SK-N-SH (cell line): ENCODE measurements around the gene CIAO2A. TPM values are rescaled to one million over a fixed set of nuclear protein-coding genes. Genes with fewer than 3 reads are reported as not detected.

Experiments
- CTCF ChIA-PET: fragments of 300-600, 350-600 bp; formaldehyde crosslinking; extraction: SDS; loops from one replicate; lab custom pipeline; 2021; lab: Yijun Ruan, JAX
- POLR2A ChIA-PET: fragments of 350-600 bp; sonication (Branson Sonifier 250); formaldehyde crosslinking; extraction: SDS; loops from one replicate; lab custom pipeline; 2020; ENCODE audit warnings: antibody characterized with exemption, inconsistent platforms; lab: Yijun Ruan, JAX
- DNase-seq: peaks from one replicate; pipeline ENCODE4 v3.0.0; 2012
- H2AFZ ChIP-seq: fragments of 200-600 bp; sonication (generic); 2 replicates; pipeline ENCODE4 v1.8.1; 2016; ENCODE audit warnings: antibody characterized with exemption, mild to moderate bottlenecking, low read depth
- H3F3A ChIP-seq: fragments of 200-600 bp; sonication (generic); replicated peaks from 2 replicates; pipeline ENCODE3; 2016; ENCODE audit warnings: antibody characterized with exemption, mild to moderate bottlenecking; ENCODE audit not compliant: insufficient read depth
- H3K27ac ChIP-seq, 2 experiments: fragments of 200-500 bp in 1 of 2; fragments of 200-600 bp in 1 of 2; sonication (Bioruptor generic) in 1 of 2; sonication (generic), shearing (Covaris generic) in 1 of 2; 2 replicates each; pipeline versions ENCODE4 v1.5.1 to v1.6.1; 2014 to 2016; ENCODE audit warnings: low read depth in 2 of 2, inconsistent platforms in 1 of 2, low read length in 1 of 2, mild to moderate bottlenecking in 1 of 2, mixed read lengths in 1 of 2
- H3K27me3 ChIP-seq: fragments of 200-600 bp; sonication (generic), shearing (Covaris generic); 2 replicates; pipeline ENCODE4 v1.6.1; 2016; ENCODE audit warnings: mixed run types; ENCODE audit not compliant: insufficient read depth
- H3K36me3 ChIP-seq, 2 experiments: fragments of 200-500 bp in 1 of 2; fragments of 200-600 bp in 1 of 2; sonication (Bioruptor generic) in 1 of 2; sonication (generic) in 1 of 2; replicated peaks in 1 of 2; 2 replicates each; pipeline versions ENCODE3 to v1.5.1; 2014 to 2016; ENCODE audit warnings: low read length in 1 of 2, mild to moderate bottlenecking in 1 of 2; ENCODE audit not compliant: insufficient read depth in 2 of 2, control insufficient read depth in 1 of 2
- H3K4me1 ChIP-seq, 2 experiments: fragments of 200-500 bp in 1 of 2; fragments of 200-600 bp in 1 of 2; sonication (Bioruptor generic) in 1 of 2; sonication (generic), shearing (Covaris generic) in 1 of 2; 2 replicates each; pipeline versions ENCODE4 v1.5.1 to v1.6.1; 2014 to 2016; ENCODE audit warnings: low read depth in 1 of 2, low read length in 1 of 2, mixed run types in 1 of 2; ENCODE audit not compliant: insufficient read depth in 2 of 2, control insufficient read depth in 1 of 2
- H3K4me2 ChIP-seq: fragments of 200-600 bp; sonication (generic), shearing (Covaris generic); 2 replicates; pipeline ENCODE4 v1.6.1; 2017; ENCODE audit warnings: mixed run types
- H3K4me3 ChIP-seq, 2 experiments: fragments of 200-500 bp in 1 of 2; fragments of 200-600 bp in 1 of 2; sonication (Bioruptor generic) in 1 of 2; sonication (generic), shearing (Covaris generic) in 1 of 2; 2 replicates each; pipeline versions ENCODE4 v1.5.1 to v1.8.1; 2014 to 2016; ENCODE audit warnings: low read depth in 2 of 2, inconsistent platforms in 1 of 2, low read length in 1 of 2, mild to moderate bottlenecking in 1 of 2, mixed read lengths in 1 of 2, moderate library complexity in 1 of 2
- H3K79me2 ChIP-seq: fragments of 200-600 bp; sonication (generic); 2 replicates; pipeline ENCODE4 v1.8.1; 2017; ENCODE audit warnings: mild to moderate bottlenecking; ENCODE audit not compliant: insufficient read depth
- H3K9ac ChIP-seq: fragments of 200-600 bp; sonication (generic); 2 replicates; pipeline ENCODE4 v1.6.1; 2017; ENCODE audit warnings: mixed run types
- H3K9me2 ChIP-seq: fragments of 200-600 bp; sonication (generic); 2 replicates; pipeline ENCODE4 v1.6.1; 2017; ENCODE audit warnings: mixed run types
- H3K9me3 ChIP-seq: fragments of 200-600 bp; sonication (generic); 2 replicates; pipeline ENCODE4 v1.6.1; 2017; ENCODE audit warnings: mixed run types, mild to moderate bottlenecking, moderate library complexity
- H4K20me1 ChIP-seq: fragments of 200-600 bp; sonication (generic); 2 replicates; pipeline ENCODE4 v1.6.1; 2017; ENCODE audit warnings: mild to moderate bottlenecking, mixed run types; ENCODE audit not compliant: insufficient read depth
- CHD2 ChIP-seq: fragments of 150-350 bp; IDR thresholded peaks from 2 replicates; pipeline ENCODE4 v1.6.1; 2018; ENCODE audit warnings: low read length; ENCODE audit not compliant: partially characterized antibody
- ELF1 ChIP-seq: IDR thresholded peaks from 2 replicates; pipeline ENCODE4 v1.4.0; 2012
- EP300 ChIP-seq, 2 experiments: IDR thresholded peaks; 2 replicates each; pipeline versions ENCODE4 v1.4.0 to v1.6.1; 2012; ENCODE audit warnings: borderline replicate concordance in 1 of 2, low read depth in 1 of 2, low read length in 1 of 2
- FOXJ3 ChIP-seq: sonication (generic); formaldehyde crosslinking; IDR thresholded peaks from 2 replicates; pipeline ENCODE4 v1.5.1; 2020; ENCODE audit warnings: mild to moderate bottlenecking, missing genetic modification reagents
- FOXM1 ChIP-seq: IDR thresholded peaks from 2 replicates; pipeline ENCODE4 v1.4.0; 2012; ENCODE audit warnings: low read depth, mild to moderate bottlenecking
- GABPA ChIP-seq: IDR thresholded peaks from 2 replicates; pipeline ENCODE4 v1.4.0; 2012; ENCODE audit warnings: low read depth, mild to moderate bottlenecking
- GATA2 ChIP-seq: sonication (generic); formaldehyde crosslinking; IDR thresholded peaks from 2 replicates; pipeline ENCODE4 v1.5.0; 2020; ENCODE audit warnings: mild to moderate bottlenecking, missing genetic modification reagents
- RAD21 ChIP-seq: IDR thresholded peaks from 2 replicates; pipeline ENCODE4 v1.6.1; 2012; ENCODE audit warnings: mild to moderate bottlenecking, low read length
- RFX5 ChIP-seq: IDR thresholded peaks from 2 replicates; pipeline ENCODE4 v1.6.1; 2012; ENCODE audit warnings: mild to moderate bottlenecking, improper control_type of control experiment, low read length
- SIN3A ChIP-seq: IDR thresholded peaks from 2 replicates; pipeline ENCODE4 v1.6.1; 2012; ENCODE audit warnings: low read depth, mild to moderate bottlenecking, low read length, moderate library complexity, borderline replicate concordance
- SMC3 ChIP-seq: IDR thresholded peaks from 2 replicates; pipeline ENCODE4 v1.6.1; 2012; ENCODE audit warnings: low read depth, low read length, improper control_type of control experiment
- TAF1 ChIP-seq: IDR thresholded peaks from 2 replicates; pipeline ENCODE4 v1.6.1; 2012; ENCODE audit warnings: low read depth, mild to moderate bottlenecking, low read length, moderate library complexity, borderline replicate concordance
- TCF12 ChIP-seq: IDR thresholded peaks from 2 replicates; pipeline ENCODE4 v1.4.0; 2012
- WGBS: methylation state at CpG from one replicate; pipeline ENCODE4 v1.1.6; 2017; ENCODE audit warnings: low lambda C conversion rate; 5-methylcytosine and 5-hydroxymethylcytosine counted together
- polyA plus RNA-seq, 3 experiments: library from polyadenylated mRNA; depleted of rRNA; stranded (reverse); fragments of >200 nt; gene quantifications; 2 replicates each; pipeline ENCODE4 v1.2.3, GENCODE V29; 2012
- TF ChIP-seq, protein P1 (sequence below): IDR thresholded peaks from 2 replicates; pipeline ENCODE4 v1.6.1; 2012; ENCODE audit warnings: mild to moderate bottlenecking, low read depth, low read length, moderate library complexity
- TF ChIP-seq, protein P2 (sequence below): fragments of 150-350 bp; IDR thresholded peaks from 2 replicates; pipeline ENCODE4 v1.6.1; 2017; ENCODE audit warnings: antibody characterized with exemption, low read length, low read depth, borderline replicate concordance
- TF ChIP-seq, protein P3 (sequence below): IDR thresholded peaks from 2 replicates; pipeline ENCODE4 v1.4.0; 2012; ENCODE audit warnings: low read depth
- TF ChIP-seq, protein P4 (sequence below): fragments of 200-600 bp; sonication (generic); IDR thresholded peaks from 2 replicates; pipeline ENCODE4 v1.6.1; 2017; ENCODE audit warnings: antibody characterized with exemption, mild to moderate bottlenecking, moderate library complexity
- TF ChIP-seq, protein P5 (sequence below): IDR thresholded peaks from 2 replicates; pipeline ENCODE4 v1.4.0; 2012; ENCODE audit warnings: low read depth, borderline replicate concordance
- TF ChIP-seq, protein P6 (sequence below): IDR thresholded peaks from 2 replicates; pipeline ENCODE4; 2012

Gene CIAO2A
- polyA plus RNA-seq, 1 of the 3 experiments (the other 2 are of a cell fraction), result 65.3 TPM

DNA sequence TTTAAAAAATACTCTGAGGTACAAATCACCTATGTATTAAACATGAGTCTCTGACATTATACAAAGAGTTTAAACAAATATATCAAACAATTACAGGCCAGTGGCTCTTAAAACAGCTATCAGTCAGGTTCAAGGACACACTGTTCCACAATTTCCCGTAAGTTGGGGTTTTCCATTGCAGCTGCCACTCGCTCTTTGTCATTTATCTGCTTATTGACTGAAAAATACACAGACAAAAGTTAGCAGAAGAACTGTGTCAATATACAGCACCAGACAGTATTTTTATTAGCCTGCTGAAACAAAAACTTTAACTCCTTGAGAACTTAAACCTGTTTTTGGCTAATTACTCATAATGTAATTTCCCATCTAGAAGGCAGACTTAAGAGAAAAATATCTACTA lies 20.8 kb downstream of the CIAO2A start (continued):
- TF ChIP-seq, protein P1, sequence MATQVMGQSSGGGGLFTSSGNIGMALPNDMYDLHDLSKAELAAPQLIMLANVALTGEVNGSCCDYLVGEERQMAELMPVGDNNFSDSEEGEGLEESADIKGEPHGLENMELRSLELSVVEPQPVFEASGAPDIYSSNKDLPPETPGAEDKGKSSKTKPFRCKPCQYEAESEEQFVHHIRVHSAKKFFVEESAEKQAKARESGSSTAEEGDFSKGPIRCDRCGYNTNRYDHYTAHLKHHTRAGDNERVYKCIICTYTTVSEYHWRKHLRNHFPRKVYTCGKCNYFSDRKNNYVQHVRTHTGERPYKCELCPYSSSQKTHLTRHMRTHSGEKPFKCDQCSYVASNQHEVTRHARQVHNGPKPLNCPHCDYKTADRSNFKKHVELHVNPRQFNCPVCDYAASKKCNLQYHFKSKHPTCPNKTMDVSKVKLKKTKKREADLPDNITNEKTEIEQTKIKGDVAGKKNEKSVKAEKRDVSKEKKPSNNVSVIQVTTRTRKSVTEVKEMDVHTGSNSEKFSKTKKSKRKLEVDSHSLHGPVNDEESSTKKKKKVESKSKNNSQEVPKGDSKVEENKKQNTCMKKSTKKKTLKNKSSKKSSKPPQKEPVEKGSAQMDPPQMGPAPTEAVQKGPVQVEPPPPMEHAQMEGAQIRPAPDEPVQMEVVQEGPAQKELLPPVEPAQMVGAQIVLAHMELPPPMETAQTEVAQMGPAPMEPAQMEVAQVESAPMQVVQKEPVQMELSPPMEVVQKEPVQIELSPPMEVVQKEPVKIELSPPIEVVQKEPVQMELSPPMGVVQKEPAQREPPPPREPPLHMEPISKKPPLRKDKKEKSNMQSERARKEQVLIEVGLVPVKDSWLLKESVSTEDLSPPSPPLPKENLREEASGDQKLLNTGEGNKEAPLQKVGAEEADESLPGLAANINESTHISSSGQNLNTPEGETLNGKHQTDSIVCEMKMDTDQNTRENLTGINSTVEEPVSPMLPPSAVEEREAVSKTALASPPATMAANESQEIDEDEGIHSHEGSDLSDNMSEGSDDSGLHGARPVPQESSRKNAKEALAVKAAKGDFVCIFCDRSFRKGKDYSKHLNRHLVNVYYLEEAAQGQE, result no peak

DNA sequence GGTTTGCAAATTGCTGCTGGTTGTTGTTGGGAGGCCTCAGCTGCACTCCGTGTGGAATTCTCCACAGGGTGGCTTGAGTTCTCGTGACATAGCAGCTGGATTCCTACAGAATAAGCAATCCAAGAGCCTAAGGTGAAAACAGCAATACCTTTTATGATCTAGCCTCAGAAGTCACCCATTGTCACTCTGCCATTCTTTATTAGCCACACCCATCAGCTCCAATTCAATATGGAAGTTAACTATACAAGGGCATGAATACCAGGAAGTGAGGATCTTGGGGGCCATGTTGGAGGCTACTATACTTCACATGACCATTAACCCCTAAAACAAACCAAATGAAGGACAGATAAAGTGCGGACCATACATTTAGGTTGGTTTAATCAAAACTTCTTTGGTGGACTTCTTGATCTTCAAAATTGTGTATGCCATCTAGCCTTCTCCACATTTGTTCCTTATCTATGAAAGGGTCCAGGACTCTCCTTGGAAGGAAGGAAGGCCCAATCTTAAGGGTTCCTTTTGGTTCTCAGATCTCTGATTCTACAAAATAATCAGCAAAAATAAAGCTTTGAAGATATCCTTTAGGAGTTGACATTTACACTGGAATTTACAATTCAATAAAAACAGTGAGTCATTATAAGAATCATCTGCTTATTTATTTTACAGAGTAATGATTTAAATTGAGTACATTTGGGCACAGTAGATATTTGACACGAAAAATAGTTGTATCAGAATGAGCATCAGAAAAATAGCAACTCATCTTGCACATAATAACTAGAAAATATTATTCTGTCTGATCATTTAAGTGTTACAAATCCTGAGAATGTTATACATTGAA lies 21.5 kb downstream of the CIAO2A start:
- no peak overlapping the region for H3K4me3 ChIP-seq
- H3K27me3 ChIP-seq, result no peaks in the 10 kb centered on the region
- DNase-seq, result no peak
- H3F3A ChIP-seq, result peaks cover 37% of the 10 kb centered on the region
- H3K4me2 ChIP-seq, result peak overlapping the region; percentile 32; the same call in 1 of the 2 replicates
- no peak overlapping the region for H3K9ac ChIP-seq
- TF ChIP-seq, protein P2, sequence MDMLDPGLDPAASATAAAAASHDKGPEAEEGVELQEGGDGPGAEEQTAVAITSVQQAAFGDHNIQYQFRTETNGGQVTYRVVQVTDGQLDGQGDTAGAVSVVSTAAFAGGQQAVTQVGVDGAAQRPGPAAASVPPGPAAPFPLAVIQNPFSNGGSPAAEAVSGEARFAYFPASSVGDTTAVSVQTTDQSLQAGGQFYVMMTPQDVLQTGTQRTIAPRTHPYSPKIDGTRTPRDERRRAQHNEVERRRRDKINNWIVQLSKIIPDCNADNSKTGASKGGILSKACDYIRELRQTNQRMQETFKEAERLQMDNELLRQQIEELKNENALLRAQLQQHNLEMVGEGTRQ, result no peak
- TF ChIP-seq, protein P3, sequence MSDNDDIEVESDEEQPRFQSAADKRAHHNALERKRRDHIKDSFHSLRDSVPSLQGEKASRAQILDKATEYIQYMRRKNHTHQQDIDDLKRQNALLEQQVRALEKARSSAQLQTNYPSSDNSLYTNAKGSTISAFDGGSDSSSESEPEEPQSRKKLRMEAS, result no peak
- TF ChIP-seq TAF1, result no peak
- no peak for TF ChIP-seq RAD21
- no peak for TF ChIP-seq EP300 (IDR thresholded peaks at IDR 0.05; ENCODE audit: borderline replicate concordance in 1 of 2, low read depth in 1 of 2, low read length in 1 of 2)
- no peak for TF ChIP-seq CHD2
- TF ChIP-seq RFX5, result no peak
- TF ChIP-seq ELF1, result no peak
- TF ChIP-seq, protein P4, sequence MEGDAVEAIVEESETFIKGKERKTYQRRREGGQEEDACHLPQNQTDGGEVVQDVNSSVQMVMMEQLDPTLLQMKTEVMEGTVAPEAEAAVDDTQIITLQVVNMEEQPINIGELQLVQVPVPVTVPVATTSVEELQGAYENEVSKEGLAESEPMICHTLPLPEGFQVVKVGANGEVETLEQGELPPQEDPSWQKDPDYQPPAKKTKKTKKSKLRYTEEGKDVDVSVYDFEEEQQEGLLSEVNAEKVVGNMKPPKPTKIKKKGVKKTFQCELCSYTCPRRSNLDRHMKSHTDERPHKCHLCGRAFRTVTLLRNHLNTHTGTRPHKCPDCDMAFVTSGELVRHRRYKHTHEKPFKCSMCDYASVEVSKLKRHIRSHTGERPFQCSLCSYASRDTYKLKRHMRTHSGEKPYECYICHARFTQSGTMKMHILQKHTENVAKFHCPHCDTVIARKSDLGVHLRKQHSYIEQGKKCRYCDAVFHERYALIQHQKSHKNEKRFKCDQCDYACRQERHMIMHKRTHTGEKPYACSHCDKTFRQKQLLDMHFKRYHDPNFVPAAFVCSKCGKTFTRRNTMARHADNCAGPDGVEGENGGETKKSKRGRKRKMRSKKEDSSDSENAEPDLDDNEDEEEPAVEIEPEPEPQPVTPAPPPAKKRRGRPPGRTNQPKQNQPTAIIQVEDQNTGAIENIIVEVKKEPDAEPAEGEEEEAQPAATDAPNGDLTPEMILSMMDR, result no peak
- TF ChIP-seq, protein P5, sequence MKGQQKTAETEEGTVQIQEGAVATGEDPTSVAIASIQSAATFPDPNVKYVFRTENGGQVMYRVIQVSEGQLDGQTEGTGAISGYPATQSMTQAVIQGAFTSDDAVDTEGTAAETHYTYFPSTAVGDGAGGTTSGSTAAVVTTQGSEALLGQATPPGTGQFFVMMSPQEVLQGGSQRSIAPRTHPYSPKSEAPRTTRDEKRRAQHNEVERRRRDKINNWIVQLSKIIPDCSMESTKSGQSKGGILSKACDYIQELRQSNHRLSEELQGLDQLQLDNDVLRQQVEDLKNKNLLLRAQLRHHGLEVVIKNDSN, result no peak
- no peak for TF ChIP-seq TCF12
- TF ChIP-seq GABPA, result no peak
- TF ChIP-seq, protein P6, sequence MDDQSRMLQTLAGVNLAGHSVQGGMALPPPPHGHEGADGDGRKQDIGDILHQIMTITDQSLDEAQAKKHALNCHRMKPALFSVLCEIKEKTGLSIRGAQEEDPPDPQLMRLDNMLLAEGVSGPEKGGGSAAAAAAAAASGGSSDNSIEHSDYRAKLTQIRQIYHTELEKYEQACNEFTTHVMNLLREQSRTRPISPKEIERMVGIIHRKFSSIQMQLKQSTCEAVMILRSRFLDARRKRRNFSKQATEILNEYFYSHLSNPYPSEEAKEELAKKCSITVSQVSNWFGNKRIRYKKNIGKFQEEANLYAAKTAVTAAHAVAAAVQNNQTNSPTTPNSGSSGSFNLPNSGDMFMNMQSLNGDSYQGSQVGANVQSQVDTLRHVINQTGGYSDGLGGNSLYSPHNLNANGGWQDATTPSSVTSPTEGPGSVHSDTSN, result no peak
- no peak for TF ChIP-seq FOXJ3 (CRISPR knock-in tag)
- TF ChIP-seq SIN3A, result no peak
- TF ChIP-seq GATA2 (CRISPR knock-in tag), result no peak
- TF ChIP-seq SMC3, result no peak
- no peak for TF ChIP-seq FOXM1
- no peaks in the 10 kb centered on the region for H3K9me2 ChIP-seq
- H3K27ac ChIP-seq, result peak overlapping the region in 1 of 2 experiments; percentile 53; a peak in 2 of 4 replicates
- H3K79me2 ChIP-seq, result no peaks in the 10 kb centered on the region
- peaks cover 0 to 14% of the 10 kb centered on the region in 2 experiments; a peak in 2 of 4 replicates for H3K4me1 ChIP-seq
- ChIA-PET CTCF (interaction anchor here (0.8 to 7.4 kb wide), 7 partner anchors 11 to 459 kb away, joined by 3 to 94 read pairs (median 4); no protein-coding TSS in a partner anchor), POLR2A (no interaction called here)
- WGBS, result 95% methylated on average over 3 of the region's 4 CpGs
- no peak overlapping the region for H2AFZ ChIP-seq
- H4K20me1 ChIP-seq, result no peaks in the 10 kb centered on the region
- H3K9me3 ChIP-seq, result no peaks in the 10 kb centered on the region
- H3K36me3 ChIP-seq, result peaks cover 11 to 30% of the 10 kb centered on the region in 2 experiments
